Fibroblast of skin of left biceps (primary cell): Measurements from ENCODE around the gene PFKL.
"Not testable (repeated sequence)": the region's sequence is repeated elsewhere in the genome, so short reads cannot be mapped to it uniquely, and the experiment has no call there.

Experiments used
- DNase-seq, 2 experiments: peaks; one replicate each; pipeline ENCODE4 v3.0.0-alpha.2; 2013; ENCODE audit warnings: low read depth in 2 of 2

The PFKL gene

DNA sequence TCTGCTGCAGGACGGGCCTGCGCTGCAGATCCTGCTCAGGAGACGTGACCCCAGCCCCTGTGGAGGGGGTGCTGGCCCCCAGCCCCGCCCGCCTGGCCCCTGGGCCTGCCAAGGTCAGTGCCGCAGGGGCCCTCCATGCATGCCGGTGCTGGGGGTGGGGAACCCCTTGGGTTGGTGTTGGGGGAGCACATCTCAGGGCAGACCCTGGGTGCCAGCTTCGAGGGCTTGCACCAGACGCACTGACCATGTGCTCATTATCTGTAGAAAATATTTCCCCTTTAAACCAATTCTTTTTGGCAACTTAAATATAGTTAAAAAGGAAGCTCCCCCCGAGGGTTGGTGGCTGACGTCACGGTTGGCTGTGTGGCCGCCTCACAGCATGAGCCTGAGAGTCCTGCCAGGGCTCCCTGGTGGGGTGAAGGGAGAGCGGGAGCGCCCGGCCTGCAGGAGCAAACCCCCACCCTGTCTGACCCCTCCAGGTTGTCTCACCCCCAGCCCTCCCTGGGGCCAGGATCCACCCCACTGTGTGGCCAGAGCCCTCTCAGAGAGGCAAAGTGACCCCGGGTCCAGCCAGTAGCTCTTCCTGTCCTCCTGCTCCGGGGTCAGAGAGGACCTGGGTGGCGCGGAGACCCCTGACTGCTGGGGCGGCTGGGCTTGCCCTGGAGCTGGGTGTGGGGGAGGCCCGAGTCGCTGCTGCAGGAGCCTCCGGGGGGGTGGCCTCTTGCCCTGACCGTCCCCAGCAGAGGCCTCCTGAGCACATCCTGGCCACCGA is 5.3 kb upstream of the PFKL start:
- no peak for DNase-seq

DNA sequence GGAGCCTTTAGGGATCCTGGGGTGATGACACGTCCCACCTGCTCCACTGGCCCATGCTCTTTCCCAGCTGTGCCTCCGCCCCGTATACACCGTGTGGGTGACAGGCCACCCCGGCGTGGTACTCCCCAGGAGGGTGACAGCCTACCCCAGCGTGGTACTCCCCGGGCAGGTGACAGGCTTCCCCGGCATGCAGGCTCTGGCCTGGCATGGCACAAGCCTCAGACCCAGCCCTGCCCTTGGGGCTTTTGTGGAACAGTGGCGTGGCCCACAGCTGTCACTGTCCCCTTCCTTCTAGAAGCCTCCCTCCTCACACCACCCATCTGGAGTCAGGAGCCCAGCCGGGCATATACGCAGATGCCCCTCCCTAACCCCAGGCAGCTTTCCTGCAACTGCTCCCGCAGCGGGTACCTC is 4.7 kb upstream of the PFKL start:
- DNase-seq: no peak

DNA sequence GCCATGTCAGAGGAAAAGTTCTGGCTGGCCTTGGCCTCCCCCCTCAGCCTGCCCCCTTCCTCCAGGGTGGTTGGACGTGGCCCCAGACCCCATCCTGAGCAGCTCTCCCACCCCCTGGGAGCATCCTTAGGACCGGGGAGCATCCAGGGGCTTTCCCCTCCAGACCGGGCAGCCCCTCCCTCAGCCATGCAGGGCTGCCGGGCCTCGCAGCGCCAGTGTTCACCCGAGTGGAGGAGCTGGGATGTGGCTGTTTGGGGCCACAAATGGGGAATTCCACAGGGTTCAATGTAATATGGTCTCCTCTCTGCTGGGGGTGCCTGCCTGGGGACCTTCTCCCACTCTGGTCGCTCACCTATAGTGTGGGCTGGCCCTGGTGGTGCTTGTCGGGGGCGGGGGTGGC is 4.2 kb upstream of the PFKL start:
- no peak for DNase-seq

DNA sequence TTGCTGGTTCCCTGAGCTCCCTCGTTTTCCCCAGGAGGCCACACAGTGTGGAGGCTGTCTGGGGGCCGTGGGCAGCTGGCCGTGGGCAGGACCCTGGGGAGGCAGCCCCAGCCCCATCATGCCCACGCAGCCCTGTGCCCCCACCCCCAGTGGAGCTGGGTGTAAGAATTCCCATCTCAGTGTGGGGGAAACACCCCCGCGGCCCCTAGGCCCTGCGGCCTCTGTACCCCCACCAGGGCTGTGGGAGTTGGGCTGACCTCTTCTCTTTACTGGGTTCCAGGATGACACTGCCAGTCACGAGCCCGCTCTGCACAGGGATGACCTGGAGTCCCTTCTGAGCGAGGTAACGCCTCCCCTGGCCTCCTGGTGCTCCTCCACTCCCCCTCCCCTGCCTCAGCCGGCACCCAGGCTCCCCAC is 3.7 kb upstream of the PFKL start:
- no peak for DNase-seq

DNA sequence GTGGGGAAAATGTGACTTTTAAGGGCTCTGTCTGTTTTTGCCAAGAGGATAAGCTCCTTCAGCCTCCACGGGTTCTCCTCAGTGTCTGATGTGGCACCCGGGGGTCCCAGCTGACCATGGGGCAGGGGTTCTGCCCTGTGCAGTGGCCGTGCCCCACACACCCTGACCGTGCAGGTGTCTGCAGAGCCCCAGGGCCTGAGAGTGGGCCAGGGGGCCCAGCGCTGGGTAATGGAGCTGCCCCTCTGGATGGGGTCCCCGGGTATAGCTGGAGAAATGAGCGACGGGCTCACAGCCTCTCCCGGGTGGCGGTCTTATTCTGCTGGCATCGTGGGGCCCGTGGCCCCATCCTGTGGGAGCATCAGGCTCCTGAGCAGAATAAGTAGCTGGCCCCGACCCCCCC is 2.9 kb upstream of the PFKL start:
- DNase-seq: no peak

DNA sequence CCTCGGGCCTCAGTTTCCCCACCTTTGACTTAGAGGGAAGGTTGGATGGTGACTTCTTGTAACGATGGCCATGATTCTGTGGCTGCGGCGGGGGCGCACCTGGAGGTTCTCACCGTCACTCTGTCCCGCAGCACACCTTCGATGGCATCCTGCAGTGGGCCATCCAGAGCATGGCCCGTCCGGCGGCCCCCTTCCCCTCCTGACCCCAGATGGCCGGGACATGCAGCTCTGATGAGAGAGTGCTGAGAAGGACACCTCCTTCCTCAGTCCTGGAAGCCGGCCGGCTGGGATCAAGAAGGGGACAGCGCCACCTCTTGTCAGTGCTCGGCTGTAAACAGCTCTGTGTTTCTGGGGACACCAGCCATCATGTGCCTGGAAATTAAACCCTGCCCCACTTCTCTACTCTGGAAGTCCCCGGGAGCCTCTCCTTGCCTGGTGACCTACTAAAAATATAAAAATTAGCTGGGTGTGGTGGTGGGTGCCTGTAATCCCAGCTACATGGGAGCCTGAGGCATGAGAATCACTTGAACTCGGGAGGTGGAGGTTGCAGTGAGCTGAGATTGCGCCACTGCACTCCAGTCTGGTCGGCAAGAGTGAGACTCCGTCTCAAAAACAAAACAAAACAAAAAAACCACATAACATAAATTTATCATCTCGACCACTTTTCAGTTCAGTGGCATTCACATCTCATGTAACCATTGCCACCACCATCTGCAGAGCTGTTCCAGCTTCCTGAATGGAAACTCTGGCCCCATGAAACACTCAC is 2.1 kb upstream of the PFKL start:
- DNase-seq: peak in 1 of 2 experiments; percentile 31

DNA sequence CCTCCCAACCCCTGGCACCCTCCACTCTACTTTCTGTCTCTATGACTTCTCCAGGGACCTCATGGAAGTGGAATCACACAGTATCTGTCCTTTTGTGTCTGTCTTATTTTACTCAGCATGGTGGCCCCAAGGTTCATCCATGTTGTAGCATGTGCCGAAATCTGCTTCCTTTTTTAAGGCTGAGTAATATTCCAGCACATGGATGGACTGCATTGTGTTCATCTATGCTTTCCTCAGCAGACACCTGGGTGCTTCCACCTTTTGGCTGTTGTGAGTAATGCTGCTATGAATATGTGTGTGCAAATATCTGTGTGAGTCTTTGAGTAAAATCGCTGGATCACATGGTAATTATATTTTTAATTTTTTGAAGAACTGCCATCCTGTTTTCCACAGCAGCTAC is 1.6 kb upstream of the PFKL start:
- DNase-seq: no peak

DNA sequence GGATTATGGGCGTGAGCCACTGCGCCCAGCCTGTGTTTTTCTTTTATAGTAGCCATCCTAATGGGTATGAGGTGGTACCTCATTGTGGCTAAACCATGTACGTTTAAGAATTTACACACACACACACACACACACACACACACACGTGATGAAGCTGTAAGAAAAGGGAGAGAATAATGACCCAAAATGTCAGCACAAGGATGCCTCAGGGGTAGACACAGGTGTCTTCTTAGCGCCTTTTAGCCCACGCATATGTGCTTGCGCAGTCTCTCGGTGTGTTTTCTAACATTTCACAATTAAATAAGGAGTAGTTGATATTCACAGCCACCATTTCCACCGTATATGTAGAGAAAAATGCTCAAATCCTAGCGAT is 782 bp upstream of the PFKL start:
- no peak for DNase-seq

DNA sequence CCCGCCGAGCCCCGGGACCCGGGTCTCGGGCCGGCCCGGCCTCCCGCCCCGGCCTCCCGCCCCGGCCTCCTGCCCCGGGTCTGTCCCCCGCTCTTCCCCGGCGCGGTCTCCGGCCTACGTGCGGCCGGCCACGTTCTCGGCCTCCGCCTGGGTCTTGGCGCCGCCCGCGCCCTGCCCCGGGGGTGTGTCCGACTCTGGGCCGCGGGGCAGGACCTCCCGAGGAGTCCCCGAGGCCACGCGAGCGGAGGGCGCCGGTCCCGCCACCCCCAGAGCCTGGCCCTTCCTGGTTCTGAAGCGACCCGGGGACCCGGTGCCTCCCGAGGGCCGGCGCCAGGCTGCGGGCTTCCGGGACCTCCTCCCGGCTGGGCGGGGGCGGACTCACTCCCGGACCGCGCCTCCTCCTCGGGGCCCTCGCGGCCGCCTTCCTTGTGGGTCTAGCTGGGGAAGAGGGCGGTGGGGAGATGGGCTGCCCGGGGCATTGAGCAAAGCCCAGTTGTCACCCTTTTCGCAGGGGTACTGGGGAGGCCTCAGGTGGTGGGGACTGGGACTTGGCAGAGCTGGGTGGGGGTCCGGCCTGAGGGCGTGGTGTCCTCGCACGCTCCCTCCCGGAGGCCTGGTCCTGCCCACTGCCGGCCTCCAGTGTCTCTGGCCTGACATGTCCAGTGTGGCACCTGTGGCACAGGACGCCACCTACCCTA is 558 bp downstream of the PFKL start:
- DNase-seq: no peak

DNA sequence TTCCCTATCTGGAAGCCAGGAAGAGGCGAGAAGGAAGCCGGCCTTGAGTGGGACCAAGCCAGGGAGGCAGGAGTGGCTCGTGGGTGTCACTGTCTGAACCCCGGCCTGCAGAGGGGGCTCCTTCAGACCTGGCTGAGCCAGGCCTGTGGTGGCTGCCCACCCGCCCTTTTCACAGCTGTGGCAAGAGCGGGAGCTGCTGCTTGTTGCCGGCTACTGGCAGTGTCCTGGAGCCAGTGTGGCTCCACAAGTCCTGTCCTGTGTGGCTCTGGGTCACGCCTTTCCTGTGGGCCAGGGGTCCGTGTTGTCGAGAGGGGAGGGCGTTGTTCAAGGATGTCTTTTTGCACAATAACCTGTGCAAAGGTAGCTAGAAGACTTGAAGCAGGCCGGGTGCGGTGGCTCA is 1.3 kb downstream of the PFKL start:
- no peak for DNase-seq

DNA sequence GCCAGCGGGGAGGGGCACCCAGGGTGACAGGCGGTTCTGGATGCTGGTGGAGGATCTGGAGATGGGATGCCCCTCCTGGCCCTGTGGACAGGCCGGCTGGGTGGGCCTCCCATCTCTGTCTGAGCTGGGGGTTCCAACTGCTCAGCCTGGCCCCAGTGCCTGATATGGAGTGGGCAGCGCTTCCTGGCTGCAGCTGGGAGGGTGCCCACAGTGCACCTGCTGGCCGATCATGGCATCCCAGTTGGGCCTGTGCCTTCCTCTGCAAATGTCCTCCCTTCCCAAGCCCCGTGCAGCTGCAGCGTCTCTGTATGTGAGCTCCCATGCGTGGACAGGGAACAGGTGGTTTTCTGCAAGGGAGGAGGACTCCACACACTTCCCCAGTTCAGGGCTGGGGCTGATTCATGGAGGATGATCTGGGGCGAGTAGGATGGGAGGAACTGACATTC is 2.1 kb downstream of the PFKL start:
- DNase-seq: no peak

DNA sequence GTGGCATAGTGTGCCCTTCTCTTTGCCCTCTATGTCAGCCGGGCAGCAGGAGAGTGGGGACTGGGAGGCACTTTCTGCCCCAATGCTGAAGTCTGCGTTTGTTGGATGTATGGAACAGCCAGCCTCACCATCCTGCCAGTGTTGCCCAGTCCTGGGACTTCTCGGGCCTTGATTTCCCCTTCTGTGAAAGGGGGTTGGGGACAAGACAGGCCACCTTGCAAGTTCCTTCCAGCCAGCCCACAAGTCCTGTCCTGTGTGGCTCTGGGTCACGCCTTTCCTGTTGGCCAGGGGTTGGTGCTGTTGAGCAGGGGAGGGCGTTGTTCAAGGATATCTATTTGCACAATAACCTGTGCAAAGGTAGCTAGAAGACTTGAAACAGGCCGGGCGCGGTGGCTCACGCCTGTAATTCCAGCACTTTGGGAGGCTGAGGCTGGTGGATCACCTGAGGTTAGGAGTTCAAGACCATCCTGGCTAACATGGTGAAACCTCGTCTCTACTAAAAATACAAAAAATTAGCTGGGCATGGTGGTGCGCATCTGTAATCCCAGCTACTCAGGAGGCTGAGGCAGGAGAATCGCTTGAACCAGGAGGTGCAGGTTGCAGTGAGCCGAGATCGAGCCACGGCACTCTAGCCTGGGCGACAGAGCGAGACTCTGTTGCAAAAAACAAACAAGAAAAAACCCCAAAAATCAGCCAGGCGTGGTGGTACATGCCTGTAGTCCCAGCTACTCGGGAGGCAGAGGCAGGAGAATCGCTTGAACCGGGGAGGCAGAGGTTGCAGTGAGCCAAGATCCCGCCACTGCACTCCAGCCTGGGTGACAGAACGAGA is 2.9 kb downstream of the PFKL start:
- DNase-seq: not testable (repeated sequence)

DNA sequence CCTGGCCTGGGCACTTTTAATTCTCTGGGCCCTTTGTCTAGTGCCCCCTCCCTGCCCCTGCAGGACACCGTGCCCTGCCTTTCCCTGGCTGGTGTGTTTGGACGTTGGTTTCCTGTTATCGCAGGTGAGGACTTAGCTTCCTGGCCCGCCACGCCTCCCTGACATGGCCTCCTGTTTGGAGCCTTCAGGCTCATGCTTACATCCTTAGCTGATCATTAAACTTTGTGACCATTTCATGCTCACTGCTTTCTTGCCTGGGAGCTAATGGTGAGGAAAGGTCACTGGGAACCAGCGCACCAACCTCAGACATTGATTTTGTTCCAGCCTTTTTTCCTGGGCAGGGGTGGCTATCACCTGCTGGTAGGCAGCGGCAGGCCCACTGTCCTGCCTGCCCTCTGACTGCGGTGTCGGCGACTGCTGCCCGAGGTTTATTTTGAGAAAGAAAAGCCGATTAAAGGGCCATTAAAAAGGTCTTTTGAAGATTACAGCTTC is 3.7 kb downstream of the PFKL start:
- DNase-seq: no peak

DNA sequence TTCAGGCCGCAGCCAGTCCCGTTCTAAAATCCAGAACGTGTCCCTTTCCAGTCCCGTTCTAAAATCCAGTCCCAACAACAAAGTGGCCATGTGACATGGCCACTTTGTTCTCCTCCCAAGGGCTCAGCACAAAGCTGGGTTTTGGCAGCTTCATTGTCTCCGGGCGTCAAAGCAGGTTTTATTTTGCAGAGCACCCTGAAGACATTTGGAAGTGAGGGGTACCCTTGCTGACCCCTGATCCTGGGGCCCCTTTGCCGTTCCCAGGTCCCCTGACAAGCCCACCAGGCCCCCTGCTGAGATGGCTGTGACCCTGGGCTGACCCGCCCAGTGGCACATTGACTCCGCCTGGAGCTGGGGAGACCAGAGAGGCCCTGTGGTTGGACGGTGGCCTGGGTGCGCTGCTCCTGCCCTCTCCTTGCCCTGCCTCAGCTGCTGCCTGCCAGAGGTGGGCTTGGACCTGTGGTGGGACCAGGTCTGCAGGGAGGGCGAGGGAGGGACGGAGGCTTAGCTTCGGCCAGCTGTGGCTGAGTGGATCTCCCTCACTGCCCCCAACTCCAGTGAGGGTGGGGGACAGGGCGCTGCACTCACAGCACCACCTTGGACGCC is 4.3 kb downstream of the PFKL start:
- DNase-seq: no peak

DNA sequence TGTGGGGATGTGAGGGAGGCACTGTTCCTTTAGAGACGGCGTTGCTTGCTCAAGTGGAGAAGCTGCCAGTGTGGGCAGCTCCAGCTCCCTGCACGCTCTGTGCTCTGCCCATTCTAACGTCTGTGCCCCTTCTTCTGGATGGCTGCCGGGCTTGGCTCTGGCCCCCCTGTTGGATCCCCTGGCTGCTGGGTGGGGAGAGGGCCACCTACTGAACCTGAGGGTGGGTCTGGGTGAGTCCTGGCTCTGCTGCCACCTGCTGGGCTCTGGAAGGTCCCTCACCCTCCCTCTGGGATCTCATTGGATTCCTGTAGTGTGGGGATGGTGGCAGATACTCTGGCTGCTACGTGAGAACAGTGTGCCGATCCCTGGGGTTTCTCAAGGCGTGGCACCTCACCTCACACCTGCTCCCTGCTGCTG is 5.0 kb downstream of the PFKL start:
- no peak for DNase-seq

DNA sequence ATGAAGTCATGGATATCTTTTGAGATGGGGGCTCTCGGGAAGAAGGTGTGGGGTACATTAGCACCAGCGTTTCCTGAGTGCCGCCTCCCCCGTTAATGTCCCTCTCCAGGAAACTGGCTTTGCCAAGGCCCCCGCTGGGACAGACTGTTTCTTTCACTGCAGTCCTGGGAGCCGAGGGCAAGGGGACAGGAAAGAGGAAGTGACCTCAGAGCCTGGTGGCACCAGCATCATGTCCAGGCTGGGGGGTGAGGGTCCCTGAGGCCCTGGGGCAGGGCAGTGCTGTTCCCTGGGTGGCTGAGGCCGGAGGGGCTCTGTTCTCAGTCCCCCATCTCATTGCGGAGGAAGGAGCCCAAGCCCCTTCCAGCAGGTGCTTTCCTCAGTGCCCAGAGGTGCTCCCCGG is 5.8 kb downstream of the PFKL start:
- no peak for DNase-seq

DNA sequence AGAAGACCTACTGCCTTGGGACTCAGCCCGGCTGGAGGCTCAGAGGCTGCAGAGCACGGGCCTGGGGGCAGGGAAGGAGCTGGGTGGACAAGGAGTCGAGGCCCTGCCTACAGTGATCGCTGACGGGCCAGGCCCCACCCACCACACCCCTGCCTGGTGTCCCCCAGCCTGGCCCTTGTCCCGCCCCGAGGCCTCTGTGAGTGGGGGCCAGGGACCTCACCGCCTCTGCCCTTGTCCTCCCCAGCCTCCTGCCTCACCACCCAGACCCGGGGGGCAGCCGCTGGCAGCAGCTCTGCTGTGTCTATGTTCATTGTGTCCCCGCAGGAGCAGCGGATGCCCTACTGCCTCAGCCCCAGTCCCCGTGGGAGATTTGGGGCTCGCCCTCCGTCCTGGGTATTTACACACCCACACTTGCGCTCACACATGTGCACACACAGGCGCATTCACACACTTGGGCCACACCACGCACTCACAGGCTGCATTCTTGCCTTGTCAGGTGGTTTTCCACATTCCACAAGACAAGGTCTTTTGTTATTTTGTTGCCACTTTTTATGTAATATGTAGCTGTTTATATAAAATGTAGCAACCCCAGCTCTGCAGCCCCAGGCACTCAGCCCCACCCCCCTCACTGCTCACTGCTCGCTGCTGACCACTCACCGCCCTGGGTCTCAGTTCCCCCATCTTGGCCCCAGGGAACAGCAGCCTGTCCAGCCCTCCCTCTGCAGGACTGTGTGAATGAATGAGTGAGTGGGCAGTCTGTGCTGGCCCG is 7.3 kb downstream of the PFKL start:
- no peak for DNase-seq

DNA sequence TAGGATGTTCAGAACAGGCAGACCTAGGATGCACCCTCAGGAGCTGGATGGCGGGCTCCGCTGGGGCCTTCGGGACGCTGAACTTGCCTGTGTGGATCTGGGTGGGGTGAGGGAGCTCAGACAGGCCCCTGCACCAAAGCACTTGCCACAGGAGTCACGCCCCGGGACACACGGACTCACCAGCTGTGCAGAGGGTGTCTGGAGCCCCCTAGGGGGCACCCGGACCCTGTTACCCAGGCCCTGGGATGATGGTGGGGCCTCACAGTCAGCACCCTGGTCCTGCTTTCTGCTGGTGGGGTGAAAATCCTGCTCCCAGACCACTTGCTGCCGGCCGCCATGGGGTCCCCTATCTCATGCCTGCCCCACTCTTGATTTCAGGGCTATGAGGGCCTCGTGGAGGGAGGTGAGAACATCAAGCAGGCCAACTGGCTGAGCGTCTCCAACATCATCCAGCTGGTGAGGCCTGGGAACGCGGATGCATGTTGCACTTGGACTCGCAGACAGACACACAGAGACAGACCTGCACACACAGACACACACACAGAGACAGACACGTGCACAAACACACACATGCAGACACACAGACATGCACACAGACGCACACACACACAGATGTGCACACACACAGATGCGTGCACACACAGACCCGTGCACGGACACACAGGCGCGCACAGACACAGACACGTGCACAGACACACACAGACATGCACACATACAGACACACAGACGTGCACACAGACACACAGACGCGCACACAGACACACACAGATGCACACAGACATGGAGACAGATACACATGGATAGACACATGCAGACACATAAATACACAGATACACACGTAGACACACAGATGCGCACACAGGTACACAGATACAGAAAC is 11.0 kb downstream of the PFKL start:
- no peak for DNase-seq

DNA sequence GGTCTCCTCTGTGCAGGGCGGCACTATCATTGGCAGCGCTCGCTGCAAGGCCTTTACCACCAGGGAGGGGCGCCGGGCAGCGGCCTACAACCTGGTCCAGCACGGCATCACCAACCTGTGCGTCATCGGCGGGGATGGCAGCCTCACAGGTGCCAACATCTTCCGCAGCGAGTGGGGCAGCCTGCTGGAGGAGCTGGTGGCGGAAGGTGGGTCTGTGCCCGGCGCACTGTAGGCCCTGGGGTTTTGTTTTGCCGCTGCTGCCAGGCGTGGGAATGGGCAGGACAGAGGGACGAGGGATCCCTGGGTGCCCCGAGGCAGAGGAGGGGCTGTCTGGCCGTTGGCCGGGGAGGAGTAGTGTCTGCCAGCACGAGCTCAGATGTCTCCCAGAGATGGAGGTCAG is 12.2 kb downstream of the PFKL start:
- DNase-seq: no peak
